GM18858 (cell line): ENCODE measurements around the gene PFKL.
A peak's percentile ranks its signal among the peaks of the same experiment; 100 is the strongest.
"Not testable (repeated sequence)": the region's sequence is repeated elsewhere in the genome, so short reads cannot be mapped to it uniquely, and the experiment has no call there.

ENCODE experiments used
- ATAC-seq: cut with Tn5 transposase; IDR thresholded peaks from one replicate; pipeline ENCODE4 v1.9.1; 2021; ENCODE audit not compliant: unreplicated experiment

PFKL gene

DNA sequence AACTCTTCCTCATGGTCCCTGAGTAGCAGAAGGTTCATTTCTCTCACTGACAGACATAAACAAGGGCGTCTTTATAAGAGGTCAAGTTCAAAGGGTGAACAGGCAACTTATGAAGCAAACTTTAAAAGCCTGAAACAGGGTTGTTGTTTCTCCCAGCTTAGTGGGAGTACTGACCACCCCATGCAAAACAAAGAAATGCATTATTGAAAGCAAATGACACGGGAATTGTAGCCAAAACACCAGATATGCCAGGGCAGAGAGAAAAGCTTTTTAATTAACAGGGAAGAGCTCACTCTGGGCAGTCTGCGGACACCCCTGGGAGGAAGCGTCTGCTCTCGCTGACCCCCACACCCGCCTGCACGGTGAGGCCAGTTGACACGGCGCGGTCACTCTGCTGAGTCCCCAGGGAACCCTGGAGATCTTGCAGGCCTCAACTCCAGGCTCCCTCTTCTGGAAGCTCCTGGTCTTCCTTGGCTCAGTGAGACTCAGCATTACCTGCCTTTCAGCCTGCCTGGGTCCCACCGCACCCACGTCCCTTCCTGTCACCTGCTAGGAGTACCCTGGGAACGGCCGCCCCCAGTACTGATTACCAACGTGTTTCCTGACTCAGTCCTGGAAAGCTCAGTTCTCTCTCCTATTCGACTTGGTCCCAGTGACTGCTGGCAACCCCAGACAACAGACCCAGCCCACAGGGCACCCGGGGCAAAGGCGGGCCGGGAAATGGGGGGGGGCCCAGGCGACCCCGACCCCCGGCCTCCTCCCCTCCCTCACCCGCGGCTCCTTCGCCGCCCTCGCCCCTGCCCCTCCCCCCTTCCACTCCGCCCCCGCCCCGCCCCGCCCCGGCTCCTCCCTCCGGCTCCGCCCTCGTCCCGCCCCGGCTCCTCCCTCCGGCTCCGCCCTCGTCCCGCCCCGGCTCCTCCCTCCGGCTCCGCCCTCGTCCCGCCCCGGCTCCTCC lies 38.4 kb downstream of the PFKL start:
- no peak for ATAC-seq

GRCh38 chr21:44338971-44339910 lies 39.4 kb downstream of the PFKL start, which contains the start of gene CFAP410:
TSS of gene CFAP410 (minus strand) at chr21:44339390. CDS start at chr21:44339194, 196 bp downstream.
- peak; percentile 80 for ATAC-seq

- ATAC-seq: not testable (repeated sequence)
These were observed 42.0 kb downstream of the PFKL start for GRCh38 chr21:44341726-44342458.

DNA sequence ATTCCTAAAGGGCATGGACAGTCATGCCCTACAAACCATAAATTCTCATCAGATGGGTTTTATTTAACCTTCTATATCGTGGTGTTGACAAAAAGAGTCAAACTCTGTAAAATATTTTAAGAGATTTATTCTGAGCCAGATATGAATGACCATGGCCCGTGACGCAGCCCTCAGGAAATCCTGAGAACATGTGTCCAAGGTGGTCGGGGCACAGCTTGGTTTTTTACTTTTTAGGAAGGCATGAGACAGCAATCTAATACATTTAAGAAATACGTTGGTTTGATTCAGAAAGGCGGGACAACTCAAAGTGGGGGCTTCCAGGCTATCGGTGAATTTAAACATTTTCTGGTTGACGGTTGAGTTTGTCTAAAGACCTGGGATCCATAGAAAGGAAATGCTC lies 43.1 kb downstream of the PFKL start:
- not testable (repeated sequence) for ATAC-seq

DNA sequence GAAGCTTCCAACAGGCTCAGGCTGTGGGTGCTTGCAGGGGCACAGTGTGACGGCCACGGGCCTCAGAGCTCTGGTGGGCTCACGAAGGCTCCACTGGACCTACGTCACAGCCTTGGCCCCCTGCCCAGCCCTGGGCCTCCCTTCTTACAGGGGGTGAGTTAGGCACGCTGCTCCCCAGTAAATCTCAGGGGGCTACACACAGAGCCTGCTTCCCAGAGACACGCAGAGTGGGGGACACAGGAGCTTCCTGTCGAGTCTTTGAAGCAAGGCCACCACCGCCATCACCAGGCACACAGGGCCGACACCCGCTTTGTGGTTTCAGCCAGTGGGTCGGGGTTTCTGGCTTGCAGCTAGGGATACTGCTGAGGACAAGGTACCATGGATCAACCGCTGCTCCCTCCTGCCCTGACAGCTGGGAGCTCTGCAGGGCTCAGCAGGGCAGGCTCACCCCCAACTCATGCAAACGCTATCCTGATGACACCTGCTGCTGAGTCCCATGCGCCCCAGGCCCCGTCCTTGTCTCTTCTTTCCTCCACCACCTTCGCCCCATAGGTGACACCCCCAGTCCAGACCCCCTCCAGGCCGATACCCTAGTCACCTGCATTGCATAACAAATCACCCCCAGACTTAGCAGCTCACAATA lies 44.8 kb downstream of the PFKL start:
- ATAC-seq: no peak

DNA sequence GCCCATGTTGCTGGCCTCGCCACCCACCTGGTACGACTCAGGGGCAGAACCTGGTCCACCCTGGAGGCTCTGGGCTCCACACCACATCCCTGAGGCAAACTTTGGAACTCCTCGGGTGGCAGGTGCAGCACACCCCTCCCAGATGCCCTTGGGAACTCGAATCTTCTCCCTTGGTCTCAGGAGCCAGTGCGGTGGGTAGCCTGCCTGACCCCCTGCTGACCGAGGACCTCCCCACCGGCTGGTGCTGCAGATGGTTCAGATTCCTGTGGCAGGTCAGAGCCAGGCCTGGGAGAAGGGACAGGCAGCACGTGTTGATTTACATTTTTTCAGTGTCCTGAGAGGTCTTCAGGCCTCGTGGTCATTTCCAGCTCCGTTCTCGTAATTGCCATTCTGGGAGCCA lies 45.6 kb downstream of the PFKL start:
- ATAC-seq: no peak

GRCh38 chr21:44347911-44348451 lies 48.1 kb downstream of the PFKL start:
- no peak for ATAC-seq

- ATAC-seq: no peak
These were observed 49.0 kb downstream of the PFKL start for GRCh38 chr21:44348861-44349260.

GRCh38 chr21:44349416-44349846 lies 49.6 kb downstream of the PFKL start:
- ATAC-seq: no peak

- ATAC-seq: no peak
These were observed 50.3 kb downstream of the PFKL start for GRCh38 chr21:44349847-44350772.

DNA sequence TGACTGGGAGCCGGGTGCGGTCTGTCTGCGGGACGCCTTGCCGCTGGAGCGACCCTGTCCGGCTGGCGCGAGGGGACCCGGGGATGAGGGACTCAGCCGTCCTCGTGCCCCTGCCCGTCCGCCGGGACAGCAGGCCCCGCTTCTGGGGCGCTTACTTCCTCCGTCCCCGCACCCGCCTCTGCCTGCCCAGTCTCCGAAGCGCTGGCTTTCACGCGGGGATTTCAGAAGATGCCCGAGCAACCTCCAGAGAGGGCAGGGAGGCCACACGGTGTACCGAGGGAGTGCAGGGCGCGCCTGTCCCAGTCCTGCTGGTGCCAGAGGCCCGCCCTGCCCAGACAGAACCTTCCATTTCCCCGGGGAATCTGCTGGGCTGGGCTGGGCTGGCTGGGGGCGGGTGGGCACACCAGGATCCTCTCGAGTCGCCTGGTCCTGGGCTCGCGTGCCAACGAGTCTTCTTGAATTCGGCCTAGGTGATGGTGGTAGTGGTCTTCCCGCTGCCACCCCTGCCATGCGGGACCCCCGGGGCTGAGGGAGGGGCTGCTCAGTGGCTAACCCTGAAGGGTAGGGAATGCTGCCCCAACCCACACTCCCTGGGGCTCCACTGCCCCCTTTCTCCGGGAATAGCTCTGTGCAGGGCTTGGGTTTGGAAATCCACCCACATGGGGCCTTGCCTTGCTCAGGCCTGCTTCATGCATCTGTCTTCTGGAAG lies 51.1 kb downstream of the PFKL start:
- no peak for ATAC-seq

DNA sequence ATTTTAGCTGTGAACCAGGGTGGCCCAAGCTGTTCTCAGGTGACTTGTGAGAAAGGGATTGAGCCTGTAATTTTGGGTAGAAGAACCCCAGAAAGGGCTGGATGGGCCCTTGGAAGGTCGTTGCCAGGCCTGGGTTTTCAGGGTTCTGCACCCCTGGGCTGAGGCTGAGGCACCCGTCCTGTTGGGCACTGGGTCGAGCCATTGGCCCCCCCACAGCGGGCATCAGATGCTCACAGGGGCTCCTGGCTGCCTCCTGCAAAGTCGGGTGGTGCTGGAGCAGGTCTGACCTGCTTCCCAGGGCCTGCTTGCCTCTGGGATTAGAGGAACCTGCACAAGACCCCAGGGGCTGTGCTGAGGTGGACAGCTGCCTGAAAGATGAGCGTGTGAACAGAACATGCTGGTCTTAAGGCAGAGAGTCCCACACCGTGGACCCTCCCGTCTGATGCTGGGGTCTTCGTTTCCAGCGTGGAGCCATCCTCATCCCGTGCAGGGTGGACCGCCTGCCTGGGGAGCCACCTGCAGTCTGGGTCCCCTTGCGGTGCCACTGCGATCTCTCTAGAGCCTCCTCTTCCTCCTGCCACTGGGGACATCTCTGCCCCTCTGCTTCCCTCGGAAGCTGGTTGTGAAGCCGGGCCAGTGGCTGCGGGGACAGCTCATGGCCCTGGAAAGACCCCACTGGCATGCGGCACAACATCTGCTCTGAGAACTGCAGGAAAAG lies 51.8 kb downstream of the PFKL start:
- no peak for ATAC-seq

DNA sequence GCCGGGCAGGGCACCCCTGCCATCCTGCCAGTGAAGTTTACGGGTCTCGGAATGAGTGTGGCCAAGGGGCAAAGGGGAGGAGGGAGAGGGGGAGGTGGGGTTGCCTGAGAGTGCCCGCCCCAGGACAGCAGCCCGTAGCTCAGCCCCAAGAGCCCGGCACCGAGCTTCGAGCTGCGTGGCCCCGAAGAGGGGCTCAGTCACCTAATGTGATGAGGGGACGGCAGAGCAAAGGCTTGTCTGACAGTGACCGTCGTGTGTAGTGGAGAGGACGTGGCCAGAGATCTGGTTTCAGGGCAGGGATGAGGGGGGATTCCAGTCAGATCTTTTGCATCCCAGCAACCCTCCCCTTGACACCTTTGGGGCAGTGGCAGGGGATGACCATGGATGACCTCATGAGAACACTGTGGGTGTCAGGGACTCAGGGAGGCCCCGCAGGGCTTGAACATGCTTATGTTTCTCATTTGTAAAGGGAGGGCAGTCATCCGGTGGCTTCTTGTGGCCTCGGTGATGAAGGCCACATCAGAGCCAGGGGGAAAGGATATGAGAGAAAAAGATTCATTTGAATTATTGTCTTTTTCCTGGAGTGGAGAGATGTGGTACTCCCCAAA lies 52.5 kb downstream of the PFKL start:
- ATAC-seq: no peak

GRCh38 chr21:44353191-44353970 lies 53.5 kb downstream of the PFKL start, which contains the start of gene TRPM2:
TSS of gene TRPM2 (plus strand) at chr21:44353621. CDS start at chr21:44353701, 80 bp downstream.
- no peak for ATAC-seq

DNA sequence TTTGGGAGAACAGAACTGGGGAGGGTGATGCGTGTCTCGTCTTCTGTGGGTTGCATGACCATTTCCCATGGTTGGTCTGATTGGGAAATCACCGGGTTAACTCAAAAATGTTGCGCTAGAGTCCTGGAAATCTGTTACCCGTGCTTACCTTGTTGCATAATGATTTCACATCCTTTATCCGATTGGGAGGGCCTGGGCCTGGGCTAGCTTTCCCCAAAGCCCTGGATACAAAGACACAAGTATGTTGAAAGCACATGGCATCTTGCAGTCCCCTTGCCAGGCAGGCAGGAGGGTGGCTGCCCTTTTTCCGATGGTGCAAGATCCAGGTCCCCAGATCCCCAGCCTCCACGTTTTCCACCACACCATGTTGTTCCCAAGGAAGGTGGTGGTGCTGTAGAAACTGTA lies 54.1 kb downstream of the PFKL start:
- ATAC-seq: no peak
